ENCODE data around the gene PROSER3. TPM values are rescaled to one million over a fixed set of nuclear protein-coding genes. Genes with fewer than 3 reads are reported as not detected.
"Not testable (repeated sequence)": the region's sequence is repeated elsewhere in the genome, so short reads cannot be mapped to it uniquely, and the experiment has no call there.

The PROSER3 gene
- total RNA-seq, 4 donors from 2014 or later, result 3.7 to 9.7 (median 8.6) TPM

DNA sequence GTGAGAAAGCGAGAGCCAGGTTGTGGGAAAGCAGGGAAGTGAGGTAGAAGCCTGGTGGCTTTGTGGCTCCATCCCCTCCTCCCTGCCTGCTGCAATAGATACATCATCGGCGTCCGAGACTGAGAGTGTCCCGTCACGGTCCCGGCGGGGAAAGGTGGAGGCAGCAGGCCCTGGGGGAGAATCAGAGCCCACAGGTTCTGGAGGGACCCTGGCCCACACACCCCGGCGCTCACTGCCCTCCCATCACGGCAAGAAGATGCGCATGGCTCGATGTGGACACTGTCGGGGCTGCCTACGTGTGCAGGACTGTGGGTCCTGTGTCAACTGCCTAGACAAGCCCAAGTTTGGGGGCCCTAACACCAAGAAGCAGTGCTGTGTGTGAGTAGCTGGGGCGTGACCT, 35.1 kb upstream of the PROSER3 start:
- Histone ChIP-seq H3K27ac (no peak overlapping the region), H3K27me3 (no peaks in the 10 kb centered on the region), H3K4me1 (peaks cover 12 to 22% (median 12%) of the 10 kb centered on the region in 3 donors), H3K4me3 (no peak overlapping the region), H3K36me3 (peaks cover 58 to 86% (median 63%) of the 10 kb centered on the region in 3 donors), H3K9me3 (no peaks in the 10 kb centered on the region)
- no peak for TF ChIP-seq POLR2A (IDR thresholded peaks at IDR 0.05)
- TF ChIP-seq, protein P1, sequence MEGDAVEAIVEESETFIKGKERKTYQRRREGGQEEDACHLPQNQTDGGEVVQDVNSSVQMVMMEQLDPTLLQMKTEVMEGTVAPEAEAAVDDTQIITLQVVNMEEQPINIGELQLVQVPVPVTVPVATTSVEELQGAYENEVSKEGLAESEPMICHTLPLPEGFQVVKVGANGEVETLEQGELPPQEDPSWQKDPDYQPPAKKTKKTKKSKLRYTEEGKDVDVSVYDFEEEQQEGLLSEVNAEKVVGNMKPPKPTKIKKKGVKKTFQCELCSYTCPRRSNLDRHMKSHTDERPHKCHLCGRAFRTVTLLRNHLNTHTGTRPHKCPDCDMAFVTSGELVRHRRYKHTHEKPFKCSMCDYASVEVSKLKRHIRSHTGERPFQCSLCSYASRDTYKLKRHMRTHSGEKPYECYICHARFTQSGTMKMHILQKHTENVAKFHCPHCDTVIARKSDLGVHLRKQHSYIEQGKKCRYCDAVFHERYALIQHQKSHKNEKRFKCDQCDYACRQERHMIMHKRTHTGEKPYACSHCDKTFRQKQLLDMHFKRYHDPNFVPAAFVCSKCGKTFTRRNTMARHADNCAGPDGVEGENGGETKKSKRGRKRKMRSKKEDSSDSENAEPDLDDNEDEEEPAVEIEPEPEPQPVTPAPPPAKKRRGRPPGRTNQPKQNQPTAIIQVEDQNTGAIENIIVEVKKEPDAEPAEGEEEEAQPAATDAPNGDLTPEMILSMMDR (IDR thresholded peaks at IDR 0.05), result no peak
- DNase-seq, result no peak
- WGBS, 2 donors, result 90 to 97% methylated on average over 8 to 9 of the region's 16 CpGs
- intact Hi-C loops (cut with DNase I), result no loop called here

- 95 to 100% methylated on average over 1 to 4 of the region's 24 CpGs for WGBS, 2 donors
- Histone ChIP-seq H3K4me3 (no peak overlapping the region), H3K4me1 (peaks cover 11 to 20% (median 12%) of the 10 kb centered on the region in 3 donors), H3K36me3 (peaks cover 65 to 94% (median 68%) of the 10 kb centered on the region in 3 donors), H3K27me3 (no peaks in the 10 kb centered on the region), H3K9me3 (no peaks in the 10 kb centered on the region), H3K27ac (no peak overlapping the region)
- no peak for TF ChIP-seq POLR2A (IDR thresholded peaks at IDR 0.05)
- TF ChIP-seq, protein P1 (IDR thresholded peaks at IDR 0.05), result no peak
- no peak for DNase-seq
- intact Hi-C loops (cut with DNase I), result no loop called here
Observed at GRCh38 chr19:35723671-35724070, 34.3 kb upstream of the PROSER3 start.

DNA sequence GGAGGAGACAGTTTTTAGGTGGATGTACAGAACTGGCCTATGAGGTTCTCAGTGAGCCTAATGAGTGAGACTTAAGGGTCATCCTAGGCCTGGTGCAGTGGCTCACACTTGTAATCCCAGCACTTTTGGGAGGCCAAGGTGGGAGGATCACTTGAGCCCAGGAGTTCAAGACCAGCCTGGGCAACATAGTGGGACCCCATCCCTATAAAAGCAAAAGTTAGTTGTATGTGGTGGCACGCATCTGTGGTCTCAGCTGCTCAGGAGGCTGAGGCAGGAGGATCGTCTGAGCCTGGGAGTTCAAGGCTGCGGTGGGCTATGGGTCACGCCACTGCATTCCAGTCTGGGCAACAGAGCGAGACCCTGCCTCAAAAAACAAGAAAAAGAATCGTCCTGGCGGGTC, 33.8 kb upstream of the PROSER3 start:
- H3K4me3 ChIP-seq; DNase-seq; H3K9me3 ChIP-seq; H3K27me3 ChIP-seq; H3K27ac ChIP-seq; intact Hi-C loops (cut with DNase I): not testable (repeated sequence)
- 80 to 90% methylated on average over 5 to 7 of the region's 7 CpGs for WGBS, 2 donors
- Histone ChIP-seq H3K36me3 (peaks cover 70 to 98% (median 73%) of the 10 kb centered on the region in 3 donors), H3K4me1 (peaks cover 6 to 15% (median 7%) of the 10 kb centered on the region in 3 donors)

DNA sequence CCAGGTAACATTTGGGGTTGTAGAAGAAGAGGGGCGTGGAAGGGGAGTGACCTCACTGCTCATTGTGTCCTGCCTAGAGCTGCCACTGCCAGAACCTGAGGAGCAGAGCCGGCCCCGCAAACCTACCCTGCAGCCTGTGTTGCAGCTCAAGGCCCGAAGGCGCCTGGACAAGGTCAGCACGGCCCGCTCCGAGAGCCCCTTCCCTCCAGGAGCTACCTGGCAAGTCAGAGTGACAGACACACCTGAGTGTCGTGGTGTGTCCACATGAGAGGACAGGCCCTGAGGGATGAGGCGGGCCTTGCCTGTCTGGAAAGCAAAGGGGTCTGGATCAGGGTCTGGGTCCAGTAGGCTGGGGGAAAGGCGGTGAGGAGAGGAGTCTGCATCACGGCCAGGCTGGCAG, 33.4 kb upstream of the PROSER3 start:
- H3K27ac ChIP-seq, result no peak overlapping the region
- intact Hi-C loops (cut with DNase I), result no loop called here
- no peak for TF ChIP-seq POLR2A (IDR thresholded peaks at IDR 0.05)
- TF ChIP-seq, protein P1 (IDR thresholded peaks at IDR 0.05), result no peak
- 94 to 95% methylated on average over 3 to 10 of the region's 12 CpGs for WGBS, 2 donors
- DNase-seq, result no peak
- no peaks in the 10 kb centered on the region for H3K9me3 ChIP-seq
- H3K27me3 ChIP-seq, result no peaks in the 10 kb centered on the region
- H3K4me1 ChIP-seq, result peaks cover 2 to 11% (median 3%) of the 10 kb centered on the region in 3 donors
- peaks cover 74 to 100% (median 77%) of the 10 kb centered on the region in 3 donors for H3K36me3 ChIP-seq
- H3K4me3 ChIP-seq, result no peak overlapping the region

GRCh38 chr19:35725216-35725861, 32.6 kb upstream of the PROSER3 start:
- H3K27ac ChIP-seq, result no peak overlapping the region
- 92 to 94% methylated on average over 11 to 13 of the region's 23 CpGs for WGBS, 2 donors
- H3K36me3 ChIP-seq, result peaks cover 82 to 100% (median 85%) of the 10 kb centered on the region in 3 donors
- intact Hi-C loops (cut with DNase I), result no loop called here
- TF ChIP-seq, protein P1 (IDR thresholded peaks at IDR 0.05), result no peak
- no peak for TF ChIP-seq POLR2A (IDR thresholded peaks at IDR 0.05)
- H3K4me1 ChIP-seq, result peaks cover 0 to 8% (median 0%) of the 10 kb centered on the region in 3 donors
- H3K27me3 ChIP-seq, result no peaks in the 10 kb centered on the region
- H3K9me3 ChIP-seq, result no peaks in the 10 kb centered on the region
- no peak for DNase-seq
- no peak overlapping the region for H3K4me3 ChIP-seq
